B cell (primary cell): Measurements from ENCODE around the gene SOX13. TPM values are rescaled to one million over a fixed set of nuclear protein-coding genes. Genes with fewer than 3 reads are reported as not detected.

Experiments used
- ATAC-seq: fragments of 200-7000 bp; cut with Tn5 transposase; one replicate; pipeline ENCODE4 v1.10.0; 2021; ENCODE audit warnings: low read depth, mild to moderate bottlenecking, moderate number of reproducible peaks, moderate library complexity
- CTCF ChIA-PET: fragments of 350-600 bp; sonication (Branson Sonifier 250); formaldehyde crosslinking; loops from one replicate; lab custom pipeline; 2021; ENCODE audit warnings: antibody characterized with exemption, inconsistent platforms; lab: Charles Lee
- POLR2A ChIA-PET: fragments of 350-600 bp; sonication (Branson Sonifier 250); formaldehyde crosslinking; loops from one replicate; lab custom pipeline; 2021; ENCODE audit warnings: antibody characterized with exemption; lab: Charles Lee
- DNase-seq: peaks from one replicate; pipeline ENCODE4 v3.0.0; 2013
- H2AFZ ChIP-seq: 2 replicates; pipeline ENCODE4 v1.6.1; 2012; ENCODE audit warnings: mild to moderate bottlenecking, low read depth, low read length; ENCODE audit not compliant: insufficient read depth, poor library complexity, severe bottlenecking
- H3K27ac ChIP-seq, 2 donors: 1 replicate in 1 of 2; 2 replicates in 1 of 2; pipeline ENCODE4 v1.5.1; 2012 to 2013; ENCODE audit warnings: low read length in 2 of 2, mild to moderate bottlenecking in 2 of 2, moderate library complexity in 1 of 2
- H3K27me3 ChIP-seq, 4 experiments: fragments of 200-600 bp in 1 of 4; sonication (generic) in 1 of 4; replicated peaks in 1 of 4; 1 replicate in 2 of 4; 2 replicates in 2 of 4; pipeline versions ENCODE4 v1.6.1 to v1.7.0; 2013 to 2016; ENCODE audit warnings: low read length in 3 of 4, mild to moderate bottlenecking in 2 of 4, mixed read lengths in 1 of 4, moderate library complexity in 1 of 4; ENCODE audit not compliant: insufficient read depth in 4 of 4, control insufficient read depth in 3 of 4; ENCODE audit errors: control extremely low read depth in 1 of 4
- H3K36me3 ChIP-seq, 2 experiments: replicated peaks in 1 of 2; 1 replicate in 1 of 2; 2 replicates in 1 of 2; pipeline versions ENCODE4 v1.6.1 to v1.7.1; 2013; ENCODE audit warnings: low read length in 1 of 2; ENCODE audit not compliant: insufficient read depth in 2 of 2, control insufficient read depth in 1 of 2; ENCODE audit errors: control extremely low read depth in 1 of 2, extremely low read depth in 1 of 2
- H3K4me1 ChIP-seq, 2 donors: fragments of 200-600 bp in 1 of 2; sonication (generic) in 1 of 2; 1 replicate in 1 of 2; 2 replicates in 1 of 2; pipeline versions ENCODE4 v1.5.1 to v1.6.1; 2013 to 2017; ENCODE audit warnings: low read length in 2 of 2; ENCODE audit not compliant: control insufficient read depth in 2 of 2, insufficient read depth in 2 of 2
- H3K4me2 ChIP-seq: replicated peaks from 2 replicates; pipeline ENCODE3; 2012; ENCODE audit warnings: mild to moderate bottlenecking, low read depth, low read length; ENCODE audit not compliant: poor library complexity, severe bottlenecking
- H3K4me3 ChIP-seq, 5 experiments: fragments of 200-600 bp in 1 of 5; sonication (generic) in 1 of 5; 1 replicate in 3 of 5; 2 replicates in 2 of 5; pipeline versions ENCODE4 v1.5.1 to v1.7.0; 2011 to 2016; ENCODE audit warnings: low read length in 4 of 5, mild to moderate bottlenecking in 4 of 5, low read depth in 2 of 5, control low read depth in 1 of 5, moderate library complexity in 1 of 5; ENCODE audit not compliant: insufficient read depth in 1 of 5; ENCODE audit errors: control extremely low read depth in 1 of 5, extremely low read depth in 1 of 5
- H3K79me2 ChIP-seq: fragments of 200-600 bp; sonication (generic); one replicate; pipeline ENCODE4 v1.6.0; 2016; ENCODE audit warnings: low read length; ENCODE audit not compliant: control insufficient read depth, insufficient read depth
- H3K9ac ChIP-seq: fragments of 200-600 bp; sonication (generic); 2 replicates; pipeline ENCODE4 v1.6.1; 2017; ENCODE audit warnings: mild to moderate bottlenecking, low read length, moderate library complexity
- H3K9me3 ChIP-seq, 3 donors: one replicate each; pipeline versions ENCODE4 v1.6.1 to v1.7.1; 2013; ENCODE audit warnings: low read length in 2 of 3; ENCODE audit not compliant: control insufficient read depth in 2 of 3, insufficient read depth in 1 of 3; ENCODE audit errors: control extremely low read depth in 1 of 3
- H4K20me1 ChIP-seq: 2 replicates; pipeline ENCODE4 v1.6.0; 2012; ENCODE audit warnings: mild to moderate bottlenecking, low read length; ENCODE audit not compliant: insufficient read depth, control insufficient read depth, poor library complexity, severe bottlenecking
- H3K27ac Mint-ChIP-seq: one replicate; pipeline ENCODE4 v1.8.0; 2021; ENCODE audit warnings: mixed read lengths
- H3K27me3 Mint-ChIP-seq: one replicate; pipeline ENCODE4 v1.8.0; 2021; ENCODE audit warnings: mixed read lengths
- H3K4me1 Mint-ChIP-seq: one replicate; pipeline ENCODE4 v1.8.0; 2021; ENCODE audit warnings: mixed read lengths
- H3K4me3 Mint-ChIP-seq: one replicate; pipeline ENCODE4 v1.8.0; 2021; ENCODE audit warnings: mixed read lengths
- H3K9me3 Mint-ChIP-seq: one replicate; pipeline ENCODE4 v1.8.0; 2022; ENCODE audit warnings: mixed read lengths; ENCODE audit not compliant: insufficient read depth
- EZH2 ChIP-seq: IDR thresholded peaks from 2 replicates; pipeline ENCODE4 v1.6.1; 2012; ENCODE audit warnings: borderline replicate concordance, low read depth, mild to moderate bottlenecking, moderate library complexity, low read length; ENCODE audit not compliant: insufficient read depth, poor library complexity, severe bottlenecking
- WGBS: methylation state at CpG from one replicate; pipeline ENCODE4 v1.1.5; 2013; ENCODE audit warnings: missing lambda C conversion rate; ENCODE audit not compliant: insufficient coverage; 5-methylcytosine and 5-hydroxymethylcytosine counted together
- intact Hi-C: fragments of 100-400 bp; cut with micrococcal nuclease; formaldehyde crosslinking; loops from one replicate; pipeline ENCODE4 v1.10.0; 2022
- polyA plus RNA-seq: library from polyadenylated mRNA; depleted of rRNA; stranded (reverse); fragments of >200 nt; gene quantifications from 2 replicates; pipeline ENCODE4 v1.2.3, GENCODE V29; 2012
- total RNA-seq, 2 donors: library from RNA; stranded (reverse); fragments of 120-200 nt in 1 of 2; gene quantifications; 1 replicate in 1 of 2; 2 replicates in 1 of 2; pipeline versions ENCODE4 v1.2.3 to v1.2.4, GENCODE V29; 2013 to 2022
- TF ChIP-seq, protein P1 (sequence below): fragments of 200-600 bp; IDR thresholded peaks from one replicate; pipeline ENCODE4 v1.8.0; 2022; ENCODE audit warnings: antibody characterized with exemption, mild to moderate bottlenecking

Gene SOX13
- total and polyA plus RNA-seq, 2 donors (not counting 1 experiment from before 2014, with no cell fraction given) = 0.15 to 1.3 TPM

DNA sequence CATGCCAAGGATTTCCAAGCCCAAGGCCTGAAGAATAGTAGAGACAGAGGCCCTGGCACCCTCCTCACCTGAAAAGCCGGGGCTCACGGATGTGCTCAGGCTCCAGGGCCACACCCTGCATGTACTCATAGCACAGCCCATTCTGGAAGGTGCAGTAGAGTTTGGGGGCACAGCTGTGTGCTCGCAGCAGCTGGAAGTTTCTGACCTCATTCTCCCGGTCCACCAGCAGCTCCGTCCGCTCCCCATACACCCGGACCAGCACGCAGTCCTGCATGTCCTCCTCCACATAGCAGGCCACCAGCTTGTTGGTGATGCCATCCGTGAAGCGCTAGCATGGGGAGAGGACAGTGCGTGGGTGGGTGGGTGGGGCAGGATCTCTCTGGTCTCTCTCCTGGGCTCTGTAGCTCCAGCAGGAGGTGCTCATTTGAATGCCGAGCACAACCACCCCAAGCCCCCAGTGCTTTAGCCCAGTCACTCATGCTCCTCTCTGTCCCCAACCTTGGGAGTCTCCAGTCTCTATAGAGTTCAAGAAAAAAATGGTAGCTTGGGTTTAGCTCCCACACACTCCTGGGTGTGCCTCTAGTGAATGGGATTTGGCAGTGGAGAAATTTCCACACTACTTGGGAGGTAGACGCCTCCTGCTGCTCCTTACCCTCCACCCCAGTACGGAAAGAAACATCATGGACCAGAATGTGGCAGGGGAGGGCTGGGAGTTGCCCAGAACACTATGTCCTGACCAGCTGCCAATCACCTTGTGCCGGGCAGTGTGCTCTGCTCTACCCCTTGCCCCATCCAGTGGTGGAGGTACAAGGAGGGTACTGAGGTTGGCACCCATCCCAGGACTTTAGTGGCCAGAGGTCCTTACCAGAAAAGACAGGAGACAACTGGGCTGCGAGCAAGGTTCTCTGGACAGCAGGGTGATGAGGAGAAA is 77.0 kb downstream of the SOX13 start:
- peak overlapping the region; percentile 74 for H3K4me3 Mint-ChIP-seq

More for the DNA sequence above, 77.0 kb downstream of the SOX13 start:
- Histone ChIP-seq H2AFZ (no peak overlapping the region), H3K27me3 (peaks cover 0 to 21% (median 7%) of the 10 kb centered on the region in 4 experiments), H4K20me1 (no peaks in the 10 kb centered on the region), H3K4me2 (no peak overlapping the region), H3K36me3 (no peaks in the 10 kb centered on the region), H3K9ac (no peak overlapping the region), H3K4me1 (peaks cover 12 to 14% of the 10 kb centered on the region in 2 donors), H3K4me3 (no peak overlapping the region), H3K27ac (no peak overlapping the region), H3K79me2 (no peaks in the 10 kb centered on the region), H3K9me3 (peaks cover 0 to 3% (median 0%) of the 10 kb centered on the region in 3 donors)
- H3K9me3 Mint-ChIP-seq = no peaks in the 10 kb centered on the region
- no peak for TF ChIP-seq EZH2
- TF ChIP-seq, protein P1, sequence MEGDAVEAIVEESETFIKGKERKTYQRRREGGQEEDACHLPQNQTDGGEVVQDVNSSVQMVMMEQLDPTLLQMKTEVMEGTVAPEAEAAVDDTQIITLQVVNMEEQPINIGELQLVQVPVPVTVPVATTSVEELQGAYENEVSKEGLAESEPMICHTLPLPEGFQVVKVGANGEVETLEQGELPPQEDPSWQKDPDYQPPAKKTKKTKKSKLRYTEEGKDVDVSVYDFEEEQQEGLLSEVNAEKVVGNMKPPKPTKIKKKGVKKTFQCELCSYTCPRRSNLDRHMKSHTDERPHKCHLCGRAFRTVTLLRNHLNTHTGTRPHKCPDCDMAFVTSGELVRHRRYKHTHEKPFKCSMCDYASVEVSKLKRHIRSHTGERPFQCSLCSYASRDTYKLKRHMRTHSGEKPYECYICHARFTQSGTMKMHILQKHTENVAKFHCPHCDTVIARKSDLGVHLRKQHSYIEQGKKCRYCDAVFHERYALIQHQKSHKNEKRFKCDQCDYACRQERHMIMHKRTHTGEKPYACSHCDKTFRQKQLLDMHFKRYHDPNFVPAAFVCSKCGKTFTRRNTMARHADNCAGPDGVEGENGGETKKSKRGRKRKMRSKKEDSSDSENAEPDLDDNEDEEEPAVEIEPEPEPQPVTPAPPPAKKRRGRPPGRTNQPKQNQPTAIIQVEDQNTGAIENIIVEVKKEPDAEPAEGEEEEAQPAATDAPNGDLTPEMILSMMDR = no peak
- 89% methylated on average over 7 of the region's 16 CpGs for WGBS
- POLR2A ChIA-PET = no interaction called here
- intact Hi-C loops = no loop called here
- DNase-seq (no peak), ATAC-seq (no peak)
- CTCF ChIA-PET = interaction anchor here (2.2 kb wide), 1 partner anchor 10 kb away, joined by 6 read pairs; no protein-coding TSS in a partner anchor
- no peak overlapping the region for H3K27ac Mint-ChIP-seq
- H3K4me1 Mint-ChIP-seq = peaks cover 8% of the 10 kb centered on the region
- peaks cover 25% of the 10 kb centered on the region for H3K27me3 Mint-ChIP-seq
